GM23338 (cell line): ENCODE data around the gene FN3K. TPM values are rescaled to one million over a fixed set of nuclear protein-coding genes. Genes with fewer than 3 reads are reported as not detected.

ENCODE experiments used
- ATAC-seq: fragments of 200-7000 bp; cut with Tn5 transposase; 3 replicates; pipeline ENCODE4 v1.9.1; 2020
- DNase-seq: peaks from one replicate; pipeline ENCODE4 v3.0.0-alpha.2; 2015; ENCODE audit warnings: low spot score
- H2AFZ ChIP-seq: fragments of 200-600 bp; sonication (generic); 2 replicates; pipeline ENCODE4 v1.8.0; 2016; ENCODE audit warnings: antibody characterized with exemption, mild to moderate bottlenecking, moderate library complexity
- H3F3A ChIP-seq: fragments of 200-600 bp; sonication (generic); replicated peaks from 2 replicates; pipeline ENCODE4 v1.8.0; 2017; ENCODE audit warnings: antibody characterized with exemption, mixed run types, low read depth
- H3K27ac ChIP-seq: fragments of 200-600 bp; sonication (generic); 2 replicates; pipeline ENCODE4 v1.6.1; 2016; ENCODE audit warnings: low read depth
- H3K27me3 ChIP-seq: fragments of 200-600 bp; sonication (generic); 2 replicates; pipeline ENCODE4 v1.8.0; 2016; ENCODE audit warnings: mild to moderate bottlenecking, mixed run types, moderate library complexity; ENCODE audit not compliant: insufficient read depth
- H3K36me3 ChIP-seq: fragments of 200-600 bp; sonication (generic); 2 replicates; pipeline ENCODE4 v1.8.0; 2016; ENCODE audit warnings: mild to moderate bottlenecking; ENCODE audit not compliant: insufficient read depth
- H3K4me1 ChIP-seq: fragments of 200-600 bp; sonication (generic); 2 replicates; pipeline ENCODE4 v1.8.0; 2016; ENCODE audit warnings: mild to moderate bottlenecking, moderate library complexity; ENCODE audit not compliant: insufficient read depth
- H3K4me2 ChIP-seq: fragments of 200-600 bp; sonication (generic); 2 replicates; pipeline ENCODE4 v1.7.1; 2017; ENCODE audit warnings: mixed run types
- H3K4me3 ChIP-seq: fragments of 200-600 bp; sonication (generic); 2 replicates; pipeline ENCODE4 v1.6.1; 2016; ENCODE audit warnings: mixed run types
- H3K79me2 ChIP-seq: fragments of 200-600 bp; sonication (generic); replicated peaks from 2 replicates; pipeline ENCODE4 v1.8.0; 2017; ENCODE audit warnings: mild to moderate bottlenecking; ENCODE audit not compliant: insufficient read depth
- H3K9me2 ChIP-seq: fragments of 200-600 bp; sonication (generic); 2 replicates; pipeline ENCODE4 v1.8.0; 2017; ENCODE audit not compliant: insufficient read depth
- H4K20me1 ChIP-seq: fragments of 200-600 bp; sonication (generic); replicated peaks from 2 replicates; pipeline ENCODE4 v1.8.0; 2017; ENCODE audit warnings: mild to moderate bottlenecking; ENCODE audit not compliant: insufficient read depth
- H3K27ac Mint-ChIP-seq: 2 replicates; pipeline ENCODE4 v1.8.0; 2020; ENCODE audit warnings: inconsistent platforms, mild to moderate bottlenecking, moderate library complexity, mixed read lengths
- H3K27me3 Mint-ChIP-seq: 3 replicates; pipeline ENCODE4 v1.8.0; 2022; ENCODE audit warnings: low read depth, mild to moderate bottlenecking, moderate library complexity, mixed read lengths, inconsistent platforms; ENCODE audit not compliant: insufficient read depth, poor library complexity
- H3K36me3 Mint-ChIP-seq: 3 replicates; pipeline ENCODE4 v1.8.0; 2021; ENCODE audit warnings: low read depth, mild to moderate bottlenecking, inconsistent platforms, moderate library complexity, mixed read lengths
- H3K4me1 Mint-ChIP-seq: 3 replicates; pipeline ENCODE4 v1.8.0; 2020; ENCODE audit warnings: mild to moderate bottlenecking, inconsistent platforms, mixed read lengths
- H3K4me3 Mint-ChIP-seq: 3 replicates; pipeline ENCODE4 v1.8.0; 2021; ENCODE audit warnings: moderate library complexity, mild to moderate bottlenecking, inconsistent platforms, mixed read lengths
- H3K9me3 Mint-ChIP-seq: 3 replicates; pipeline ENCODE4 v1.8.0; 2020; ENCODE audit warnings: moderate library complexity, mild to moderate bottlenecking, inconsistent platforms, mixed read lengths
- CREB1 ChIP-seq: fragments of 250-450 bp; sonication (Bioruptor Pico); IDR thresholded peaks from 2 replicates; pipeline ENCODE4 v1.5.0; 2020; ENCODE audit warnings: low read depth, mild to moderate bottlenecking, moderate library complexity
- EZH2 ChIP-seq: fragments of 200-600 bp; sonication (generic); IDR thresholded peaks from one replicate; pipeline ENCODE4 v1.8.0; 2017; ENCODE audit warnings: antibody characterized with exemption, mild to moderate bottlenecking, low read depth; ENCODE audit not compliant: unreplicated experiment
- EZH2phosphoT487 ChIP-seq: fragments of 200-600 bp; sonication (generic); IDR thresholded peaks from one replicate; pipeline ENCODE4 v1.8.1; 2018; ENCODE audit warnings: antibody characterized with exemption; ENCODE audit not compliant: unreplicated experiment
- JUNB ChIP-seq: IDR thresholded peaks from one replicate; pipeline ENCODE4 v1.6.1; 2016; ENCODE audit warnings: antibody characterized with exemption; ENCODE audit not compliant: unreplicated experiment
- NANOG ChIP-seq: IDR thresholded peaks from 2 replicates; pipeline ENCODE4 v1.6.1; 2016; ENCODE audit warnings: antibody characterized with exemption, borderline replicate concordance
- POLR2AphosphoS5 ChIP-seq: IDR thresholded peaks from 2 replicates; pipeline ENCODE4 v1.6.1; 2016; ENCODE audit warnings: antibody characterized with exemption, low read depth
- STAT1 ChIP-seq: IDR thresholded peaks from one replicate; pipeline ENCODE4 v1.6.1; 2016; ENCODE audit warnings: antibody characterized with exemption; ENCODE audit not compliant: unreplicated experiment
- ZNF114 ChIP-seq: fragments of 250-450 bp; sonication (Bioruptor Pico); IDR thresholded peaks from 2 replicates; pipeline ENCODE4 v1.5.0; 2020; ENCODE audit warnings: mild to moderate bottlenecking, moderate library complexity
- ZNF331 ChIP-seq: fragments of 250-450 bp; sonication (Bioruptor Pico); IDR thresholded peaks from 2 replicates; pipeline ENCODE4 v1.5.0; 2020; ENCODE audit warnings: low read depth, mild to moderate bottlenecking, moderate library complexity
- polyA plus RNA-seq: library from polyadenylated mRNA; unstranded; fragments of >200 nt; fragmentation: Nextera tagmentation; extraction: Ambion mirVana; gene quantifications from 2 replicates; pipeline ENCODE4 v1.2.1, GENCODE V29; 2016
- total RNA-seq: library from RNA; depleted of rRNA; stranded (reverse); fragments of >200 nt; shearing (Covaris generic); gene quantifications from 2 replicates; pipeline ENCODE4 v1.2.3, GENCODE V29; 2014
- TF ChIP-seq, protein P1 (sequence below), 2 experiments: fragments of 200-600 bp in 1 of 2; sonication (generic) in 1 of 2; conservative IDR thresholded peaks; 2 replicates each; pipeline versions ENCODE4 v1.5.1 to v1.6.1; 2016 to 2017; ENCODE audit warnings: antibody characterized with exemption in 2 of 2, low read depth in 2 of 2, mild to moderate bottlenecking in 2 of 2, moderate library complexity in 1 of 2
- TF ChIP-seq, protein P2 (sequence below): fragments of 250-450 bp; sonication (Bioruptor Pico); IDR thresholded peaks from 2 replicates; pipeline ENCODE4 v1.5.0; 2020; ENCODE audit warnings: mild to moderate bottlenecking, moderate library complexity
- TF ChIP-seq, protein P3 (sequence below): IDR thresholded peaks from one replicate; pipeline ENCODE4 v1.6.1; 2018; ENCODE audit warnings: antibody characterized with exemption; ENCODE audit not compliant: unreplicated experiment
- TF ChIP-seq, protein P4 (sequence below): IDR thresholded peaks from 2 replicates; pipeline ENCODE4 v1.6.1; 2016; ENCODE audit warnings: antibody characterized with exemption

Gene FN3K
- total and polyA plus RNA-seq, 2 experiments from 2014 or later = 5.3 to 12.9 TPM

DNA sequence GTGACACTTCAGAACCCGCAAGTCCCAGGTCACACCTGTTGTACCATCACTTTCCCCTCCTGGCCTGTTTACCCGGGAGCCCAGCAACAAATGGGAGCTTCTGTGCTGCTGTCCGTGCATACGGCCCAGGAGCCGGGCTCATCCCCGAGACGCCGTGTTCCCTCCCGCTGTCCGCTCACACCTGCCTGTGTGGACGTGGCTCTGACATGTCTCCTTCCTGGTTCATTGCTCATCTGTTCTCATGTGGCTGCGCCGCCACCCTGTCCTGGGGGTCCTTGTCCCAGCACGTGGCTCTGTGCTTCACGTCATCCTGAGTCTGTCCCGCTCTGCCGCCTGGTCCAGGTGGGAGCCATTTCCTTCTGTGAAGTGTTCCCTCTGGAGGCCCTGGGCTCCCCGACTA lies 54.4 kb downstream of the FN3K start:
- no peaks in the 10 kb centered on the region for H3K36me3 ChIP-seq
- no peak overlapping the region for H3K4me3 ChIP-seq
- Mint-ChIP-seq H3K9me3 (no peaks in the 10 kb centered on the region; the same call in 1 of the 3 replicates), H3K27me3 (peaks cover 7% of the 10 kb centered on the region), H3K36me3 (peaks cover 29% of the 10 kb centered on the region), H3K4me3 (no peak overlapping the region), H3K27ac (peak overlapping the region; percentile 78), H3K4me1 (peaks cover 3% of the 10 kb centered on the region; the same call in 2 of the 3 replicates)
- ATAC-seq (no peak), DNase-seq (no peak)
- no peak overlapping the region for H2AFZ ChIP-seq
- no peak overlapping the region for H3K27ac ChIP-seq
- H3K27me3 ChIP-seq = no peaks in the 10 kb centered on the region
- H3K9me2 ChIP-seq = no peaks in the 10 kb centered on the region
- peaks cover 14% of the 10 kb centered on the region for H4K20me1 ChIP-seq
- TF ChIP-seq STAT1 = no peak
- no peak for TF ChIP-seq ZNF114
- TF ChIP-seq POLR2AphosphoS5 = no peak
- no peak for TF ChIP-seq EZH2
- TF ChIP-seq, protein P1, sequence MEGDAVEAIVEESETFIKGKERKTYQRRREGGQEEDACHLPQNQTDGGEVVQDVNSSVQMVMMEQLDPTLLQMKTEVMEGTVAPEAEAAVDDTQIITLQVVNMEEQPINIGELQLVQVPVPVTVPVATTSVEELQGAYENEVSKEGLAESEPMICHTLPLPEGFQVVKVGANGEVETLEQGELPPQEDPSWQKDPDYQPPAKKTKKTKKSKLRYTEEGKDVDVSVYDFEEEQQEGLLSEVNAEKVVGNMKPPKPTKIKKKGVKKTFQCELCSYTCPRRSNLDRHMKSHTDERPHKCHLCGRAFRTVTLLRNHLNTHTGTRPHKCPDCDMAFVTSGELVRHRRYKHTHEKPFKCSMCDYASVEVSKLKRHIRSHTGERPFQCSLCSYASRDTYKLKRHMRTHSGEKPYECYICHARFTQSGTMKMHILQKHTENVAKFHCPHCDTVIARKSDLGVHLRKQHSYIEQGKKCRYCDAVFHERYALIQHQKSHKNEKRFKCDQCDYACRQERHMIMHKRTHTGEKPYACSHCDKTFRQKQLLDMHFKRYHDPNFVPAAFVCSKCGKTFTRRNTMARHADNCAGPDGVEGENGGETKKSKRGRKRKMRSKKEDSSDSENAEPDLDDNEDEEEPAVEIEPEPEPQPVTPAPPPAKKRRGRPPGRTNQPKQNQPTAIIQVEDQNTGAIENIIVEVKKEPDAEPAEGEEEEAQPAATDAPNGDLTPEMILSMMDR (conservative IDR thresholded peaks at IDR 0.05; ENCODE audit: low read depth in 2 of 2) = no peak
- TF ChIP-seq, protein P2, sequence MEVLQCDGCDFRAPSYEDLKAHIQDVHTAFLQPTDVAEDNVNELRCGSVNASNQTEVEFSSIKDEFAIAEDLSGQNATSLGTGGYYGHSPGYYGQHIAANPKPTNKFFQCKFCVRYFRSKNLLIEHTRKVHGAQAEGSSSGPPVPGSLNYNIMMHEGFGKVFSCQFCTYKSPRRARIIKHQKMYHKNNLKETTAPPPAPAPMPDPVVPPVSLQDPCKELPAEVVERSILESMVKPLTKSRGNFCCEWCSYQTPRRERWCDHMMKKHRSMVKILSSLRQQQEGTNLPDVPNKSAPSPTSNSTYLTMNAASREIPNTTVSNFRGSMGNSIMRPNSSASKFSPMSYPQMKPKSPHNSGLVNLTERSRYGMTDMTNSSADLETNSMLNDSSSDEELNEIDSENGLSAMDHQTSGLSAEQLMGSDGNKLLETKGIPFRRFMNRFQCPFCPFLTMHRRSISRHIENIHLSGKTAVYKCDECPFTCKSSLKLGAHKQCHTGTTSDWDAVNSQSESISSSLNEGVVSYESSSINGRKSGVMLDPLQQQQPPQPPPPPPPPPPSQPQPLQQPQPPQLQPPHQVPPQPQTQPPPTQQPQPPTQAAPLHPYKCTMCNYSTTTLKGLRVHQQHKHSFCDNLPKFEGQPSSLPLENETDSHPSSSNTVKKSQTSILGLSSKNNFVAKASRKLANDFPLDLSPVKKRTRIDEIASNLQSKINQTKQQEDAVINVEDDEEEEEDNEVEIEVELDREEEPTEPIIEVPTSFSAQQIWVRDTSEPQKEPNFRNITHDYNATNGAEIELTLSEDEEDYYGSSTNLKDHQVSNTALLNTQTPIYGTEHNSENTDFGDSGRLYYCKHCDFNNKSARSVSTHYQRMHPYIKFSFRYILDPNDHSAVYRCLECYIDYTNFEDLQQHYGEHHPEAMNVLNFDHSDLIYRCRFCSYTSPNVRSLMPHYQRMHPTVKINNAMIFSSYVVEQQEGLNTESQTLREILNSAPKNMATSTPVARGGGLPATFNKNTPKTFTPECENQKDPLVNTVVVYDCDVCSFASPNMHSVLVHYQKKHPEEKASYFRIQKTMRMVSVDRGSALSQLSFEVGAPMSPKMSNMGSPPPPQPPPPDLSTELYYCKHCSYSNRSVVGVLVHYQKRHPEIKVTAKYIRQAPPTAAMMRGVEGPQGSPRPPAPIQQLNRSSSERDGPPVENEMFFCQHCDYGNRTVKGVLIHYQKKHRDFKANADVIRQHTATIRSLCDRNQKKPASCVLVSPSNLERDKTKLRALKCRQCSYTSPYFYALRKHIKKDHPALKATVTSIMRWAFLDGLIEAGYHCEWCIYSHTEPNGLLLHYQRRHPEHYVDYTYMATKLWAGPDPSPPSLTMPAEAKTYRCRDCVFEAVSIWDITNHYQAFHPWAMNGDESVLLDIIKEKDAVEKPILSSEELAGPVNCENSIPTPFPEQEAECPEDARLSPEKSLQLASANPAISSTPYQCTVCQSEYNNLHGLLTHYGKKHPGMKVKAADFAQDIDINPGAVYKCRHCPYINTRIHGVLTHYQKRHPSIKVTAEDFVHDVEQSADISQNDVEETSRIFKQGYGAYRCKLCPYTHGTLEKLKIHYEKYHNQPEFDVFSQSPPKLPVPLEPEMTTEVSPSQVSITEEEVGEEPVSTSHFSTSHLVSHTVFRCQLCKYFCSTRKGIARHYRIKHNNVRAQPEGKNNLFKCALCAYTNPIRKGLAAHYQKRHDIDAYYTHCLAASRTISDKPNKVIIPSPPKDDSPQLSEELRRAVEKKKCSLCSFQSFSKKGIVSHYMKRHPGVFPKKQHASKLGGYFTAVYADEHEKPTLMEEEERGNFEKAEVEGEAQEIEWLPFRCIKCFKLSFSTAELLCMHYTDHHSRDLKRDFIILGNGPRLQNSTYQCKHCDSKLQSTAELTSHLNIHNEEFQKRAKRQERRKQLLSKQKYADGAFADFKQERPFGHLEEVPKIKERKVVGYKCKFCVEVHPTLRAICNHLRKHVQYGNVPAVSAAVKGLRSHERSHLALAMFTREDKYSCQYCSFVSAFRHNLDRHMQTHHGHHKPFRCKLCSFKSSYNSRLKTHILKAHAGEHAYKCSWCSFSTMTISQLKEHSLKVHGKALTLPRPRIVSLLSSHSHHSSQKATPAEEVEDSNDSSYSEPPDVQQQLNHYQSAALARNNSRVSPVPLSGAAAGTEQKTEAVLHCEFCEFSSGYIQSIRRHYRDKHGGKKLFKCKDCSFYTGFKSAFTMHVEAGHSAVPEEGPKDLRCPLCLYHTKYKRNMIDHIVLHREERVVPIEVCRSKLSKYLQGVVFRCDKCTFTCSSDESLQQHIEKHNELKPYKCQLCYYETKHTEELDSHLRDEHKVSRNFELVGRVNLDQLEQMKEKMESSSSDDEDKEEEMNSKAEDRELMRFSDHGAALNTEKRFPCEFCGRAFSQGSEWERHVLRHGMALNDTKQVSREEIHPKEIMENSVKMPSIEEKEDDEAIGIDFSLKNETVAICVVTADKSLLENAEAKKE (CRISPR knock-in tag) = no peak
- no peak for TF ChIP-seq ZNF331 (CRISPR knock-in tag)
- TF ChIP-seq NANOG = no peak
- no peak for TF ChIP-seq EZH2phosphoT487
- no peak for TF ChIP-seq JUNB
- TF ChIP-seq, protein P3, sequence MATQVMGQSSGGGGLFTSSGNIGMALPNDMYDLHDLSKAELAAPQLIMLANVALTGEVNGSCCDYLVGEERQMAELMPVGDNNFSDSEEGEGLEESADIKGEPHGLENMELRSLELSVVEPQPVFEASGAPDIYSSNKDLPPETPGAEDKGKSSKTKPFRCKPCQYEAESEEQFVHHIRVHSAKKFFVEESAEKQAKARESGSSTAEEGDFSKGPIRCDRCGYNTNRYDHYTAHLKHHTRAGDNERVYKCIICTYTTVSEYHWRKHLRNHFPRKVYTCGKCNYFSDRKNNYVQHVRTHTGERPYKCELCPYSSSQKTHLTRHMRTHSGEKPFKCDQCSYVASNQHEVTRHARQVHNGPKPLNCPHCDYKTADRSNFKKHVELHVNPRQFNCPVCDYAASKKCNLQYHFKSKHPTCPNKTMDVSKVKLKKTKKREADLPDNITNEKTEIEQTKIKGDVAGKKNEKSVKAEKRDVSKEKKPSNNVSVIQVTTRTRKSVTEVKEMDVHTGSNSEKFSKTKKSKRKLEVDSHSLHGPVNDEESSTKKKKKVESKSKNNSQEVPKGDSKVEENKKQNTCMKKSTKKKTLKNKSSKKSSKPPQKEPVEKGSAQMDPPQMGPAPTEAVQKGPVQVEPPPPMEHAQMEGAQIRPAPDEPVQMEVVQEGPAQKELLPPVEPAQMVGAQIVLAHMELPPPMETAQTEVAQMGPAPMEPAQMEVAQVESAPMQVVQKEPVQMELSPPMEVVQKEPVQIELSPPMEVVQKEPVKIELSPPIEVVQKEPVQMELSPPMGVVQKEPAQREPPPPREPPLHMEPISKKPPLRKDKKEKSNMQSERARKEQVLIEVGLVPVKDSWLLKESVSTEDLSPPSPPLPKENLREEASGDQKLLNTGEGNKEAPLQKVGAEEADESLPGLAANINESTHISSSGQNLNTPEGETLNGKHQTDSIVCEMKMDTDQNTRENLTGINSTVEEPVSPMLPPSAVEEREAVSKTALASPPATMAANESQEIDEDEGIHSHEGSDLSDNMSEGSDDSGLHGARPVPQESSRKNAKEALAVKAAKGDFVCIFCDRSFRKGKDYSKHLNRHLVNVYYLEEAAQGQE = no peak
- TF ChIP-seq CREB1 (CRISPR knock-in tag) = no peak
- TF ChIP-seq, protein P4, sequence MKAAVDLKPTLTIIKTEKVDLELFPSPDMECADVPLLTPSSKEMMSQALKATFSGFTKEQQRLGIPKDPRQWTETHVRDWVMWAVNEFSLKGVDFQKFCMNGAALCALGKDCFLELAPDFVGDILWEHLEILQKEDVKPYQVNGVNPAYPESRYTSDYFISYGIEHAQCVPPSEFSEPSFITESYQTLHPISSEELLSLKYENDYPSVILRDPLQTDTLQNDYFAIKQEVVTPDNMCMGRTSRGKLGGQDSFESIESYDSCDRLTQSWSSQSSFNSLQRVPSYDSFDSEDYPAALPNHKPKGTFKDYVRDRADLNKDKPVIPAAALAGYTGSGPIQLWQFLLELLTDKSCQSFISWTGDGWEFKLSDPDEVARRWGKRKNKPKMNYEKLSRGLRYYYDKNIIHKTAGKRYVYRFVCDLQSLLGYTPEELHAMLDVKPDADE = no peak
- H3K79me2 ChIP-seq = peaks cover 73% of the 10 kb centered on the region
- no peaks in the 10 kb centered on the region for H3K4me1 ChIP-seq
- no peak overlapping the region for H3K4me2 ChIP-seq
- H3F3A ChIP-seq = no peaks in the 10 kb centered on the region
